Fibroblast of villous mesenchyme (primary cell): ENCODE results near the gene HENMT1. TPM values are rescaled to one million over a fixed set of nuclear protein-coding genes. Genes with fewer than 3 reads are reported as not detected.

Experiments used
- DNase-seq: peaks from one replicate; pipeline ENCODE4 v3.0.0-alpha.2; 2010; ENCODE audit warnings: low read depth
- H3K4me3 ChIP-seq: 2 replicates; pipeline ENCODE4 v1.5.1; 2011; ENCODE audit warnings: low read depth, mild to moderate bottlenecking, low read length
- total RNA-seq: library from RNA; depleted of rRNA; stranded (reverse); fragments of >200 nt; gene quantifications from 2 replicates; pipeline ENCODE4 v1.2.3, GENCODE V29; 2012
- TF ChIP-seq, protein P1 (sequence below): IDR thresholded peaks from 2 replicates; pipeline ENCODE4 v1.5.1; 2012; ENCODE audit warnings: low read depth, mild to moderate bottlenecking, low read length; ENCODE audit not compliant: insufficient read depth

Gene HENMT1
- total RNA-seq, 1 donor = 6.0 TPM

- no peak for DNase-seq
- H3K4me3 ChIP-seq = no peak overlapping the region
- TF ChIP-seq, protein P1, sequence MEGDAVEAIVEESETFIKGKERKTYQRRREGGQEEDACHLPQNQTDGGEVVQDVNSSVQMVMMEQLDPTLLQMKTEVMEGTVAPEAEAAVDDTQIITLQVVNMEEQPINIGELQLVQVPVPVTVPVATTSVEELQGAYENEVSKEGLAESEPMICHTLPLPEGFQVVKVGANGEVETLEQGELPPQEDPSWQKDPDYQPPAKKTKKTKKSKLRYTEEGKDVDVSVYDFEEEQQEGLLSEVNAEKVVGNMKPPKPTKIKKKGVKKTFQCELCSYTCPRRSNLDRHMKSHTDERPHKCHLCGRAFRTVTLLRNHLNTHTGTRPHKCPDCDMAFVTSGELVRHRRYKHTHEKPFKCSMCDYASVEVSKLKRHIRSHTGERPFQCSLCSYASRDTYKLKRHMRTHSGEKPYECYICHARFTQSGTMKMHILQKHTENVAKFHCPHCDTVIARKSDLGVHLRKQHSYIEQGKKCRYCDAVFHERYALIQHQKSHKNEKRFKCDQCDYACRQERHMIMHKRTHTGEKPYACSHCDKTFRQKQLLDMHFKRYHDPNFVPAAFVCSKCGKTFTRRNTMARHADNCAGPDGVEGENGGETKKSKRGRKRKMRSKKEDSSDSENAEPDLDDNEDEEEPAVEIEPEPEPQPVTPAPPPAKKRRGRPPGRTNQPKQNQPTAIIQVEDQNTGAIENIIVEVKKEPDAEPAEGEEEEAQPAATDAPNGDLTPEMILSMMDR = no peak
Observed at GRCh38 chr1:108657356-108658080, 3.4 kb downstream of the HENMT1 start.

DNA sequence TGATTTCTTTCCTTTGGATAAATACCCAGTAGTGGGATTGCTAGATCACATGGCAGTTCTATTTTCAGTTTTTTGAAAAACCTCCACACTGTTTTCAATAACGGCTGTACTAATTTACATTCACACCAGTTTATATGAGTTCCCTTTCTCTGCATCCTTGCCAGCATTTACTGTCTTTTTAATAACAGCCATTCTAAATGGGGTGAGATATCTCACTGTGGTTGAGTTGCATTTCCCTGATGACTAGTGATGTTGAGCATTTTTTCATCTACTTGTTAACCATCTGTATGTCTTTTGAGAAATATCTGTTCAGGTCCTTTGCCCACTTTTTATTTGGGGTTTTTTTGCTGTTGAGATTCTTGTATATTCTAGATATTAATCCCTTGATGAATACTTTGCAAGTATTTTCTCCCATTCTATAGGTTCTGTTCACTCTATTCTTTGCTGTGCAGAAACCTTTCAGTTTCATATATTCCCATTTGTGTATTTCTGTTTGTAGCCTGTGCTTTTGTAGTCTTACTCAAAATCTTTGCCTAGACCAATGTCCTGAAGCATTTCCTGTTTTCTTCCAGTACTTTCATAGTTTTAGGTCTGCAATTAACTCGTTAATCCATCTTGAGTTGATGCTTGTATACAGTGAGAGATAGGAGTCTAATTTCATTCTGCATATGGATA is 7.3 kb downstream of the HENMT1 start:
- TF ChIP-seq, protein P1 = no peak
- no peak overlapping the region for H3K4me3 ChIP-seq
- DNase-seq = no peak

DNA sequence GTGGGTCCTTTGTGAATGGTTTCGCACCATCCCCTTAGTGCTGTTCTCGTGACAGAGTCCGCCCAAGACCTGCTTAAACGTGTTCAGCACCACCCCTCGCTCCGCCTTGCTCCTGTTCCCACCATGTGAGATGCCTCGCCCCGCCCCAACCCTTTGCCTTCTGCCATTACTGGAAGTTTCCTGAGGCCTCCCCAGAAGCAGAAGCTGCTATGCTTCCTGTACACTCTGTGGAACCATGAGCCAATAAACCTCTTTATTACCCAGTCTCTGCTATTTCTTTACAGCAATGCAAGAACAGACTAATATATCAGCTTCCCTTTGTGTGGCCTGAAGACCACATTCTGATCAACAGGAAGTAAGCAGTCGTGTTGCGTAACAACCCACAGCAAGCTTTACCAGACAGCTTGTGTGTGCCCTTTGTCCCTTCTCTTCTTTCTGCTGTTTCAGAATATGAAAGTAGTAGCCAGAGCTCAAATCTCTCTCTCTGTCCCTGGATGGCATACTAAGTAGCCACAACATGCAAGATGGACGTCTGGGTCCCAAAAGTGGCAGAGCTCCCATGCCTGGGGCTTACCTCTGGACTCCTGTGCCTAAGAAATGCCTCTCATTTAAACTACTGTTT is 14.1 kb downstream of the HENMT1 start:
- TF ChIP-seq, protein P1 = no peak
- peak; percentile 96 for DNase-seq
- H3K4me3 ChIP-seq = no peak overlapping the region

- H3K4me3 ChIP-seq = no peak overlapping the region
- TF ChIP-seq, protein P1 = no peak
- DNase-seq = no peak
Observed at GRCh38 chr1:108646265-108646647, 14.6 kb downstream of the HENMT1 start.

GRCh38 chr1:108645564-108646184 is 15.2 kb downstream of the HENMT1 start:
- no peak for DNase-seq
- no peak overlapping the region for H3K4me3 ChIP-seq
- TF ChIP-seq, protein P1 = no peak

- H3K4me3 ChIP-seq = no peak overlapping the region
- TF ChIP-seq, protein P1 = no peak
- no peak for DNase-seq
Observed at GRCh38 chr1:108644984-108645383, 15.9 kb downstream of the HENMT1 start.
